Uterus (tissue), 4 donors: ENCODE measurements around the gene SLC38A10. TPM values are rescaled to one million over a fixed set of nuclear protein-coding genes. Genes with fewer than 3 reads are reported as not detected.

Experiments used
- DNase-seq, 2 donors: peaks; one replicate each; pipeline ENCODE4 v3.0.0-alpha.2; 2019 to 2020
- H3K27ac ChIP-seq, 2 donors: fragments of 200-600 bp; sonication (generic); 1 replicate in 1 of 2; 2 replicates in 1 of 2; pipeline ENCODE4 v1.5.1; 2016 to 2018
- H3K27me3 ChIP-seq, 2 donors: fragments of 200-600 bp; sonication (generic); one replicate each; pipeline ENCODE4 v1.5.1; 2018 to 2019; ENCODE audit warnings: control low read depth in 1 of 2
- H3K36me3 ChIP-seq, 2 donors: fragments of 200-600 bp; sonication (generic); one replicate each; pipeline ENCODE4 v1.5.1; 2019; ENCODE audit warnings: control low read depth in 1 of 2
- H3K4me1 ChIP-seq, 2 donors: fragments of 200-600 bp; sonication (generic); one replicate each; pipeline ENCODE4 v1.5.1; 2018 to 2019; ENCODE audit warnings: control low read depth in 1 of 2
- H3K4me3 ChIP-seq, 2 donors: fragments of 200-600 bp; sonication (generic); 1 replicate in 1 of 2; 2 replicates in 1 of 2; pipeline ENCODE4 v1.5.1; 2018 to 2019; ENCODE audit warnings: mild to moderate bottlenecking in 1 of 2
- H3K9me3 ChIP-seq, 2 donors: fragments of 200-600 bp; sonication (generic); one replicate each; pipeline ENCODE4 v1.5.1; 2019; ENCODE audit warnings: control low read depth in 1 of 2
- POLR2A ChIP-seq, 2 donors: fragments of 450-650 bp; IDR thresholded peaks; one replicate each; pipeline ENCODE4 v1.6.1; 2016; ENCODE audit warnings: antibody characterized with exemption in 2 of 2, mild to moderate bottlenecking in 1 of 2, moderate library complexity in 1 of 2
- intact Hi-C: fragments of 100-400 bp; cut with DNase I; formaldehyde crosslinking; loops from one replicate; pipeline ENCODE4 v1.15.1; 2023; ENCODE audit warnings: low total_unique reads
- total RNA-seq, 4 donors: library from RNA; depleted of rRNA in 3 of 4; stranded (reverse); fragments of >200 nt in 3 of 4; gene quantifications; one replicate each; pipeline versions ENCODE4 v1.1.0 to v1.2.4, GENCODE V29; 2014 to 2023
- TF ChIP-seq, protein P1 (sequence below), 4 experiments: fragments of 200-600 bp in 2 of 4; fragments of 450-650 bp in 2 of 4; sonication (generic) in 2 of 4; IDR thresholded peaks; one replicate each; pipeline ENCODE4 v1.5.1; 2016 to 2019; ENCODE audit warnings: antibody characterized with exemption in 4 of 4, mild to moderate bottlenecking in 2 of 4, moderate library complexity in 1 of 4
- donor health status: DM: yes; HTN: yes; CAD: no.

The SLC38A10 gene
- total RNA-seq, 4 donors from 2014 or later, result 50.7 to 55.4 (median 53.3) TPM

GRCh38 chr17:81306898-81307510 lies 11.9 kb upstream of the SLC38A10 start:
- DNase-seq, result no peak
- Histone ChIP-seq H3K27ac (no peak overlapping the region), H3K4me1 (peaks cover 0 to 12% of the 10 kb centered on the region in 2 donors), H3K4me3 (no peak overlapping the region), H3K27me3 (no peaks in the 10 kb centered on the region), H3K9me3 (no peaks in the 10 kb centered on the region), H3K36me3 (no peaks in the 10 kb centered on the region)
- TF ChIP-seq POLR2A (IDR thresholded peaks at IDR 0.05), result no peak
- TF ChIP-seq, protein P1, sequence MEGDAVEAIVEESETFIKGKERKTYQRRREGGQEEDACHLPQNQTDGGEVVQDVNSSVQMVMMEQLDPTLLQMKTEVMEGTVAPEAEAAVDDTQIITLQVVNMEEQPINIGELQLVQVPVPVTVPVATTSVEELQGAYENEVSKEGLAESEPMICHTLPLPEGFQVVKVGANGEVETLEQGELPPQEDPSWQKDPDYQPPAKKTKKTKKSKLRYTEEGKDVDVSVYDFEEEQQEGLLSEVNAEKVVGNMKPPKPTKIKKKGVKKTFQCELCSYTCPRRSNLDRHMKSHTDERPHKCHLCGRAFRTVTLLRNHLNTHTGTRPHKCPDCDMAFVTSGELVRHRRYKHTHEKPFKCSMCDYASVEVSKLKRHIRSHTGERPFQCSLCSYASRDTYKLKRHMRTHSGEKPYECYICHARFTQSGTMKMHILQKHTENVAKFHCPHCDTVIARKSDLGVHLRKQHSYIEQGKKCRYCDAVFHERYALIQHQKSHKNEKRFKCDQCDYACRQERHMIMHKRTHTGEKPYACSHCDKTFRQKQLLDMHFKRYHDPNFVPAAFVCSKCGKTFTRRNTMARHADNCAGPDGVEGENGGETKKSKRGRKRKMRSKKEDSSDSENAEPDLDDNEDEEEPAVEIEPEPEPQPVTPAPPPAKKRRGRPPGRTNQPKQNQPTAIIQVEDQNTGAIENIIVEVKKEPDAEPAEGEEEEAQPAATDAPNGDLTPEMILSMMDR (IDR thresholded peaks at IDR 0.05), result no peak
- intact Hi-C loops, result no loop called here

GRCh38 chr17:81306491-81306890 lies 11.4 kb upstream of the SLC38A10 start:
- Histone ChIP-seq H3K4me1 (peaks cover 0 to 12% of the 10 kb centered on the region in 2 donors), H3K9me3 (no peaks in the 10 kb centered on the region), H3K27ac (no peak overlapping the region), H3K4me3 (no peak overlapping the region), H3K36me3 (no peaks in the 10 kb centered on the region), H3K27me3 (no peaks in the 10 kb centered on the region)
- intact Hi-C loops, result no loop called here
- no peak for DNase-seq
- TF ChIP-seq, protein P1 (IDR thresholded peaks at IDR 0.05), result no peak
- TF ChIP-seq POLR2A (IDR thresholded peaks at IDR 0.05), result no peak

DNA sequence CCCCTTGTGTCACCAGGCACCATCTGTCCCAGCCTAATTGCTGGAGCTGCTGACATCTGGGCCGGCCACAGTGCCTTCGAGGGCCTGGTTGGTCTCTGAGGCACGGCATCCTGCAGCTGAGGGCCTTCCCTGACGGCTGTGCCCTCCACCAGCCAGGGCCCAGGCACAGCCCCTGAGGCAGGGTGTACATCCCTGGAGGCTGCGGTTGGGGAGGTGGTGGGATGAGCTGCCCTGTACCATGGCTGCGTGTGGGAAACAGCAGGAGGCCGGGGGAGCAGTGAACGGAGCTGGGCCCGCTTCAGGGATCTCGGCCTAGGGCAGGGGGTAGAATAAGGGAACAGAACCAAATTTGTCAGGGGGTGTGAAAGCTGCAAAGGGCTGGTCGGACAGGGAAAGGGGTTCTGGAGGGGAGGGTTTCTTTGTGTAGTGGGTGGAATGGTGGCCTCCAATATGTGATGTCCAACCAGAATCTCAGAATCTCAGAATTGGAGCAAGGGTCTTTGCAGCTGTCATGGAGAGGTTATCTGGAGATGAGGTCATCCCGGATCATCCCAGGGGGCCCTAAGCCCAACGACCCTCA lies 10.0 kb upstream of the SLC38A10 start:
- intact Hi-C loops, result no loop called here
- Histone ChIP-seq H3K27me3 (no peaks in the 10 kb centered on the region), H3K27ac (no peak overlapping the region), H3K4me1 (peaks cover 0 to 12% of the 10 kb centered on the region in 2 donors), H3K9me3 (no peaks in the 10 kb centered on the region), H3K4me3 (no peak overlapping the region), H3K36me3 (no peaks in the 10 kb centered on the region)
- TF ChIP-seq, protein P1 (IDR thresholded peaks at IDR 0.05), result no peak
- TF ChIP-seq POLR2A (IDR thresholded peaks at IDR 0.05), result no peak
- DNase-seq, result no peak

DNA sequence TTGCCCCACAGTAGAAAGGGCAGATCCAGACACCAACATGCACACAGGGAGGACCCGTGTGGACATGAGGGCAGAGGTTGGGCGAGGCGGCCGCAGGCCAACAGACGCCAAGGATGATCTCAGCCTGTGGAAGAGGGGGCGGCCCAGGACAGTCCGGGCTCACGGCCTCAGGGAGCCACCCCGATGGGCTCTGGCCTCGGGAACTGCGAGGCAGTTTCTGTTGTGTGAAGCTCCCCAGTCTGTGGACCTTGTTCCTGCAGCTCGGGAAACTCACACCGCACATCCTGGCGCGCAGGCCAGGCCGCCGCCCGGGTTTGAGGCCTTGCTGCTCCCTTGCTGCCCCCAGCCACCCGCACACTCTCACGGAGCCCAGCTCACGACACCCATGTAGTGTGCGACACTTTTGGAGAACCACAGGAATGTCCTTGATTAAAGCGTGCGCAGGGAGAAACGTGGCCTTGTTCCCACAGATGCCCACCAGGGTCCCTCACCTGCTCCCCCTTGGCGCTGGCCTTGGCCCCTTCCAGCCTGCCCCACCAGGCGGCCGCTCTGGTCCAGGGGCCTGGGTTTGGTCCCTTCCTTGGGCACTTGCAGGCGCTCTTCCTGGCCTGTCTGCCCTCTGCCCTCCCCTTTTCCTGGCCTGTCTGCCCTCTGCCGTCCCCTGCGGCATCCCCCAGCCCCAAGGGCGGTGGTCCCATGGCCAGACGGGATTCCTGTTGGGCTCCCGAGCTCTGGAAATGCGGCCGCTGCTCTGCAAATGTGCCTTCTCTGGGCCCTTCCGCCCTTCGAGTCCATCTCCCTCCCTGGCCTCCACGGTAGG lies 9.3 kb upstream of the SLC38A10 start:
- H3K9me3 ChIP-seq, result no peaks in the 10 kb centered on the region
- no peak for DNase-seq
- no peaks in the 10 kb centered on the region for H3K36me3 ChIP-seq
- no peaks in the 10 kb centered on the region for H3K27me3 ChIP-seq
- intact Hi-C loops, result no loop called here
- H3K4me3 ChIP-seq, result no peak overlapping the region
- peaks cover 0 to 5% of the 10 kb centered on the region in 2 donors for H3K4me1 ChIP-seq
- TF ChIP-seq, protein P1 (IDR thresholded peaks at IDR 0.05), result no peak
- TF ChIP-seq POLR2A (IDR thresholded peaks at IDR 0.05), result no peak
- no peak overlapping the region for H3K27ac ChIP-seq

DNA sequence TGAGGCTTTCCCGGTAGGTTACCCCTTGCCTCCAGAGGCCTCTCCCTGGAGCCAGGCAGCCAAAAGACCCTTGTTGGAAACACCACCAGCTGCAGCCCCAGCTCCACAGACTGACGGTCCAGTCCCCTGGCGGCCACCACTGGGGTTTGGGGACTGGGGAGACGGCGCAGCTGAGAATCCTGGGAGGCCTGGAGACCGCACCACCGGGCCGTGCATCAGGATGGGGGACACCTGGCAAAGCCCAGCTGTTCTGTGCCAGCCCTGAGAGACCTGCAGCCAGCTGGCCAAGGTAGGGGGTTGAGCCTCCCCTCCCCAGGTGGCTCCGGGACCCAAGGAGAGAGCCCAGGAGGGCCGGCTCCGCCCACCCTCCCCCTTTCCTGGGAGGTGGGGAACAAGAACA lies 8.3 kb upstream of the SLC38A10 start:
- H3K9me3 ChIP-seq, result no peaks in the 10 kb centered on the region
- no peaks in the 10 kb centered on the region for H3K36me3 ChIP-seq
- no peak overlapping the region for H3K4me3 ChIP-seq
- intact Hi-C loops, result no loop called here
- H3K27ac ChIP-seq, result no peak overlapping the region
- no peaks in the 10 kb centered on the region for H3K27me3 ChIP-seq
- no peak for DNase-seq
- TF ChIP-seq, protein P1 (IDR thresholded peaks at IDR 0.05), result no peak
- no peak for TF ChIP-seq POLR2A (IDR thresholded peaks at IDR 0.05)
- H3K4me1 ChIP-seq, result no peaks in the 10 kb centered on the region
